ENCODE results near the gene DNAL1. TPM values are rescaled to one million over a fixed set of nuclear protein-coding genes. Genes with fewer than 3 reads are reported as not detected.
A peak's percentile ranks its signal among the peaks of the same experiment; 100 is the strongest.

Gene DNAL1
- total and polyA plus RNA-seq, 9 of the 15 experiments (the other 6 are each of a cell fraction or from before 2014, with no cell fraction given): 1.6 to 11.7 (median 4.8) TPM

DNA sequence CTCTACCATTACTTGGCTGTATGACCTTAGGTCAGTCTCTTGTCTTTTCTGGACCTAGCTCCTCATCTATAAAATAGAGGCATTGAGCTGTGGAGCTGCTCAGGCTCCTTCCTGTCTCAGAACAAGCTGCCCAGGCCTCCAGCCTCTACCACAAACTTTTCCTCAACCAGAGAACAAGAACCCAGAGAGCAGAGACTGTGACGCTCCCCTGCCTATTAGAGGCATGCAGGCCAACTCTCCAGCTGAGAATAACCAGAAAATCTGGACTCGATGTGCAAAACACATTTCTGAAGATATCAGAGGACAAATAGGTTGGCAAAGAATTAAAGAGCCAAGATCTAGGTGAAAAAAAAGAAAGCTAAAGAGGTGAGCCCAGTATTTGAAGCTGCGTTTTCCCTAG, 87.2 kb downstream of the DNAL1 start:
- no peak for FAIRE-seq

DNA sequence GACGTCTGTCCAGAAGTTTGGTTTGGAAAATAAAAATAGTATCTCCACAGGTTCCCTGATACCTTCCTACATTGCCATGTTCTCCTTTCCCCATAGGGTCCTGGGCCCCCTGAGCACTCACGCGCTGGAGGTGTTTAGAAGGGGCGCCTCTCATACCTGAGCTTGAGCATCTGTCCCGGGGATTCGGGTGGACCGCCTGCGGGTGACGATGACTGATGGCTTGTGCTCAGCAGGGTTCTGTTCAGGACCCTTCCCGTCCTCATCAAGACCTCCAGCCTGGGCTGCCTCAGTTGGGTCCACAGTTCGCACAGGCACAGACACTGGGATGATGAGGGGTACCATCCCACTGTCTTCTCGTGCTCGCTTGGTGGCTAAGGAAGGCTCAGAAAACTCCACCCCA, 92.1 kb downstream of the DNAL1 start:
- peaks cover 14 to 34% of the 10 kb centered on the region in 2 experiments for H3K4me1 ChIP-seq (replicated peaks in 1 of 2; ENCODE audit: control insufficient read depth in 2 of 2, insufficient read depth in 2 of 2, low read length in 2 of 2)
- BruUV-seq (replicated peaks): no TSS peak
- ChIA-PET POLR2A (no interaction called here), CTCF (ENCODE audit: low intra/inter-chr PET ratio) (no interaction called here)
- H3K36me3 ChIP-seq (ENCODE audit: control insufficient read depth, insufficient read depth, low read length): peaks cover 58% of the 10 kb centered on the region; the same call in 2 of the 3 replicates
- H3K9me3 ChIP-seq (replicated peaks; ENCODE audit: control insufficient read depth, insufficient read depth, low read depth, low read length): no peaks in the 10 kb centered on the region
- intact Hi-C loops (cut with micrococcal nuclease) (no loop called here), in situ Hi-C loops (cut with MboI) (no loop called here)
- H3K9me1 ChIP-seq (ENCODE audit: control insufficient read depth, insufficient read depth, low read length): no peaks in the 10 kb centered on the region
- H3K4me3 ChIP-seq: no peak overlapping the region
- H4K20me1 ChIP-seq (replicated peaks; ENCODE audit: control insufficient read depth, insufficient read depth, low read length): no peaks in the 10 kb centered on the region; the same call in 1 of the 2 replicates
- 0 out of 2 replicates have a peak, but pooled peaks have one; percentile 33 for TF ChIP-seq POLR2G (IDR thresholded peaks at IDR 0.05; ENCODE audit: low read depth, low read length)
- TF ChIP-seq, protein P1, sequence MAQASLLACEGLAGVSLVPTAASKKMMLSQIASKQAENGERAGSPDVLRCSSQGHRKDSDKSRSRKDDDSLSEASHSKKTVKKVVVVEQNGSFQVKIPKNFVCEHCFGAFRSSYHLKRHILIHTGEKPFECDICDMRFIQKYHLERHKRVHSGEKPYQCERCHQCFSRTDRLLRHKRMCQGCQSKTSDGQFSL (CRISPR knock-in tag; IDR thresholded peaks at IDR 0.05): no peak
- TF ChIP-seq, protein P1 (tag; IDR thresholded peaks at IDR 0.05): no peak
- no peak overlapping the region; the same call in 2 of the 3 replicates for H3K27ac ChIP-seq (ENCODE audit: extremely low read depth, low read depth, low read length)
- no peak overlapping the region for H3K9ac ChIP-seq (ENCODE audit: insufficient read depth in 1 of 2, low read depth in 2 of 2, low read length in 2 of 2)
- H3K79me2 ChIP-seq (ENCODE audit: control insufficient read depth, insufficient read depth, low read length): peaks cover 52% of the 10 kb centered on the region
- WGBS (ENCODE audit: insufficient coverage, low coverage, missing lambda C conversion rate): 94% methylated on average over 8 of the region's 13 CpGs
- FAIRE-seq: no peak
- no peak overlapping the region for H2AFZ ChIP-seq (ENCODE audit: low read depth, low read length)
- H3K4me2 ChIP-seq (ENCODE audit: insufficient read depth, low read length): no peak overlapping the region
- H3K27me3 ChIP-seq (ENCODE audit: control insufficient read depth in 2 of 2, insufficient read depth in 2 of 2, low read length in 2 of 2): no peaks in the 10 kb centered on the region
- DNase-seq (ENCODE audit: extremely low read depth in 1 of 4, low spot score in 3 of 4): no peak
- ATAC-seq: no peak

More for the DNA sequence above, 87.2 kb downstream of the DNAL1 start:
- POLR2A ChIA-PET: interaction anchor here (0.5 to 1.5 kb wide), 7 partner anchors 8 to 57 kb away, joined by 3 to 13 read pairs (median 4); no protein-coding TSS in a partner anchor
- BruUV-seq (replicated peaks): no TSS peak
- WGBS (ENCODE audit: insufficient coverage, low coverage, missing lambda C conversion rate): 69% methylated on average over 3 of the region's 3 CpGs
- TF ChIP-seq NFATC3 (IDR thresholded peaks at IDR 0.05) (no peak), ETS2 (tag; IDR thresholded peaks at IDR 0.05; ENCODE audit: borderline replicate concordance, poor library complexity, severe bottlenecking) (no peak), TFAM (CRISPR knock-in tag; conservative IDR thresholded peaks at IDR 0.05) (no peak)
- DNase-seq (ENCODE audit: extremely low read depth in 1 of 4, low spot score in 3 of 4): no peak
- H3K9ac ChIP-seq (ENCODE audit: insufficient read depth in 1 of 2, low read depth in 2 of 2, low read length in 2 of 2): no peak overlapping the region
- no peak overlapping the region for H2AFZ ChIP-seq (ENCODE audit: low read depth, low read length)
- peaks cover 18 to 21% of the 10 kb centered on the region in 2 experiments; a peak in 4 of 5 replicates for H3K4me1 ChIP-seq (replicated peaks in 1 of 2; ENCODE audit: control insufficient read depth in 2 of 2, insufficient read depth in 2 of 2, low read length in 2 of 2)
- no peaks in the 10 kb centered on the region for H3K9me3 ChIP-seq (replicated peaks; ENCODE audit: control insufficient read depth, insufficient read depth, low read depth, low read length)
- ATAC-seq: no peak
- in situ Hi-C loops (cut with MboI) (no loop called here), intact Hi-C loops (cut with micrococcal nuclease) (no loop called here)
- peaks cover 43% of the 10 kb centered on the region for H3K79me2 ChIP-seq (ENCODE audit: control insufficient read depth, insufficient read depth, low read length)
- no peaks in the 10 kb centered on the region for H3K27me3 ChIP-seq (ENCODE audit: control insufficient read depth in 2 of 2, insufficient read depth in 2 of 2, low read length in 2 of 2)
- CTCF ChIA-PET (ENCODE audit: low intra/inter-chr PET ratio): interaction anchor here (0.7 kb wide), 1 partner anchor 95 kb away, joined by 3 read pairs; no protein-coding TSS in a partner anchor
- H3K4me3 ChIP-seq: no peak overlapping the region
- peaks cover 72% of the 10 kb centered on the region for H3K36me3 ChIP-seq (ENCODE audit: control insufficient read depth, insufficient read depth, low read length)
- H3K4me2 ChIP-seq (ENCODE audit: insufficient read depth, low read length): no peak overlapping the region
- H4K20me1 ChIP-seq (replicated peaks; ENCODE audit: control insufficient read depth, insufficient read depth, low read length): no peaks in the 10 kb centered on the region
- no peak overlapping the region for H3K27ac ChIP-seq (ENCODE audit: extremely low read depth, low read depth, low read length)
- no peaks in the 10 kb centered on the region for H3K9me1 ChIP-seq (ENCODE audit: control insufficient read depth, insufficient read depth, low read length)

All from K562 (cell line).